SK-N-SH (cell line): ENCODE measurements around the gene STAT5B.

ENCODE experiments used
- CHD2 ChIP-seq: fragments of 150-350 bp; IDR thresholded peaks from 2 replicates; pipeline ENCODE4 v1.6.1; 2018; ENCODE audit warnings: low read length; ENCODE audit not compliant: partially characterized antibody
- FOSL2 ChIP-seq: IDR thresholded peaks from 2 replicates; pipeline ENCODE4 v1.4.0; 2012; ENCODE audit warnings: low read depth, mild to moderate bottlenecking, moderate library complexity, borderline replicate concordance
- FOXM1 ChIP-seq: IDR thresholded peaks from 2 replicates; pipeline ENCODE4 v1.4.0; 2012; ENCODE audit warnings: low read depth, mild to moderate bottlenecking
- JUND ChIP-seq: IDR thresholded peaks from 2 replicates; pipeline ENCODE4 v1.4.0; 2012
- MXI1 ChIP-seq: IDR thresholded peaks from 2 replicates; pipeline ENCODE4 v1.6.1; 2012; ENCODE audit warnings: mild to moderate bottlenecking, low read depth, low read length, improper control_type of control experiment
- POLR2AphosphoS5 ChIP-seq: IDR thresholded peaks from 2 replicates; pipeline ENCODE4 v1.6.1; 2012; ENCODE audit warnings: low read depth, low read length
- RXRA ChIP-seq: IDR thresholded peaks from 2 replicates; pipeline ENCODE4 v1.4.0; 2012; ENCODE audit warnings: low read depth, mild to moderate bottlenecking, borderline replicate concordance
- TAF1 ChIP-seq: IDR thresholded peaks from 2 replicates; pipeline ENCODE4 v1.6.1; 2012; ENCODE audit warnings: low read depth, mild to moderate bottlenecking, low read length, moderate library complexity, borderline replicate concordance
- USF2 ChIP-seq: fragments of 150-350 bp; IDR thresholded peaks from 2 replicates; pipeline ENCODE4 v1.6.1; 2017; ENCODE audit warnings: antibody characterized with exemption, low read length, low read depth, borderline replicate concordance
- TF ChIP-seq, protein P1 (sequence below): fragments of 200-600 bp; sonication (generic); IDR thresholded peaks from 2 replicates; pipeline ENCODE4 v1.6.1; 2017; ENCODE audit warnings: antibody characterized with exemption, mild to moderate bottlenecking, moderate library complexity

GRCh38 chr17:42248351-42249179, 27.6 kb downstream of the STAT5B start:
- TF ChIP-seq MXI1 = peak; percentile 83
- TF ChIP-seq JUND = no peak
- TF ChIP-seq TAF1 = peak; percentile 58; the same call in 1 of the 2 replicates
- TF ChIP-seq FOXM1 = no peak
- TF ChIP-seq FOSL2 = no peak
- TF ChIP-seq, protein P1, sequence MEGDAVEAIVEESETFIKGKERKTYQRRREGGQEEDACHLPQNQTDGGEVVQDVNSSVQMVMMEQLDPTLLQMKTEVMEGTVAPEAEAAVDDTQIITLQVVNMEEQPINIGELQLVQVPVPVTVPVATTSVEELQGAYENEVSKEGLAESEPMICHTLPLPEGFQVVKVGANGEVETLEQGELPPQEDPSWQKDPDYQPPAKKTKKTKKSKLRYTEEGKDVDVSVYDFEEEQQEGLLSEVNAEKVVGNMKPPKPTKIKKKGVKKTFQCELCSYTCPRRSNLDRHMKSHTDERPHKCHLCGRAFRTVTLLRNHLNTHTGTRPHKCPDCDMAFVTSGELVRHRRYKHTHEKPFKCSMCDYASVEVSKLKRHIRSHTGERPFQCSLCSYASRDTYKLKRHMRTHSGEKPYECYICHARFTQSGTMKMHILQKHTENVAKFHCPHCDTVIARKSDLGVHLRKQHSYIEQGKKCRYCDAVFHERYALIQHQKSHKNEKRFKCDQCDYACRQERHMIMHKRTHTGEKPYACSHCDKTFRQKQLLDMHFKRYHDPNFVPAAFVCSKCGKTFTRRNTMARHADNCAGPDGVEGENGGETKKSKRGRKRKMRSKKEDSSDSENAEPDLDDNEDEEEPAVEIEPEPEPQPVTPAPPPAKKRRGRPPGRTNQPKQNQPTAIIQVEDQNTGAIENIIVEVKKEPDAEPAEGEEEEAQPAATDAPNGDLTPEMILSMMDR = no peak
- TF ChIP-seq POLR2AphosphoS5 = peak; percentile 70
- TF ChIP-seq RXRA = no peak
- TF ChIP-seq CHD2 = peak; percentile 39
- peak; percentile 67; the same call in 1 of the 2 replicates for TF ChIP-seq USF2
